Brain pericyte (primary cell): ENCODE results near the gene RCBTB2.
"Not testable (repeated sequence)": the region's sequence is repeated elsewhere in the genome, so short reads cannot be mapped to it uniquely, and the experiment has no call there.

ENCODE experiments used
- DNase-seq: peaks from one replicate; pipeline ENCODE4 v3.0.0-alpha.2; 2012; ENCODE audit warnings: low read depth, low spot score

Gene RCBTB2

DNA sequence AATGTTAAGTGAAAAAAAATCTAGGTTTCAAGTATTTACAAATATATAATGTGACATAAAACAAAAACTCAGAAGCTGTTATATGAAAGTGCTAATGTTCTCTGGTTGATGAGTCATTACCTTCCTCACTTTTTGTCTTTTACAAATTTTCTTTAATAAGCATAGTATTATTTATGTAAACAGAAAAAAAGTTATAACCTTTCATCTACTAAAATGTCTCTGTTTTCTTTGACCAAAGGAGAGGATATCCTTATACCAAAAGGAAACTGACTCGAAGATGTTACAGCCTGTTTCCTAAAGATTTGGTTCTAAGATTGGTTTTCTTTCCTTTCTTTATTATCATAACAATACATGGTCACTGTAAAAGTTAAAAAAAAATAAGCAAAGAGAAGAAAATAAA is 38.0 kb downstream of the RCBTB2 start:
- DNase-seq: no peak

GRCh38 chr13:48493851-48494250 is 39.0 kb downstream of the RCBTB2 start:
- no peak for DNase-seq

DNA sequence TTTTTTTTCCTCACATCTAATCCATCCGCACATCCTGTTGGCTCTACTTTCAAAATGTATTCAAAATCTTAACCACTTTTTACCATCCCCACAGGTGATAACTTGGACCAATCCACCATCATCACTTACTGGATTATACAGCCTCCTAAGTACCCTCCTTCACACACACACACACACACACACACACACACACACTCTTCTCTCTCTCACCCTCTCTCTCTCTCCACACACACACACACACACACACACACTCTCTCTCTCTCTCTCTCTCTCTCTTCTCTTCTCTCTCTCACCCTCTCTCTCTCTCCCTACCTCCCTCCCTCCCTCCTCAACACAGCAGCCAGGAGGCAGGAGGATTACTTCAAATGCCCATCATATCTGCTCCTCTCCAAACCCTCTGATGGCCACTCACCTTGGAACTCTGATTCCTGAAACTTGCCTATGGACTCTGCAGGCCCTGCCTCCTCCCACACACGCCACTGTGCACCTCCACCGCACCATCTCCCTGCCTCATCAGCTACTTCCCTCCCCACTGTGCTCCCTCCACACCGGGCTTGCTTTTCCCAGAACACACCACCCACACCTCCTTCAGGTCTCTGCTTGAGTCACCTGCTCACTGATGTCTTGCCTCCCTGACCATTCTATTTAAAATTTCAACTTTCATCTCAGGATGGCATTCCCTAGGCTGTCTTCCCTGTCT is 39.7 kb downstream of the RCBTB2 start:
- DNase-seq: no peak

DNA sequence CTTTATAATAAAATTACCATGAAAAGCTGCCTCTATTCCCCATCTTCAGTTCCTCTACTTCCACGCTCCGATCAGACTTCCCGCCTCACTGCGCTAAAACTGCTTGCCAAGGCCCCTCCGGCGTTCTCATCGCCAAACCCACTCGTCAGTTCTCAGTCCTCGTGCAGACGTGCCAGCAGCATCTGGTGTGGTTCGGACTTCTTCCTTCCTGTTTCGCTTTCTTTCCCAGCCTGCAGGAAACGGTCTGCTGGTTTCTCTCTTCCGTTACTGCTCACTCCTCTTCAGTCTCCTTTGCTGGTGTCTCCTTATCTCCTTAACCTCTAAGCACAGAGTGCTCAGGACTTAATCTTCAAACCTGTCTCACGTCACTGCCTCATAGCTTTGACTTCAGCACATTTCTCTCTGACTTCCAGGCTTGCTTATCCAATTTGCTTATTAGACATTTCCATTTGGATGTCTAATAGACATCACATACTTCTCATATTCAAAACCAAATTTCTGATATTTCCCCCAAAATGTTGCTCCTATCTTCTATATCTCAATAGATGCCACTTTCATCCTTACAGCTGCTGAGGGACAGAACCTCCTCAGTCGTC is 40.3 kb downstream of the RCBTB2 start:
- peak; percentile 47 for DNase-seq

- no peak for DNase-seq
Observed at GRCh38 chr13:48492096-48492440, 40.8 kb downstream of the RCBTB2 start.

- no peak for DNase-seq
Observed at GRCh38 chr13:48491423-48492095, 41.3 kb downstream of the RCBTB2 start.

- no peak for DNase-seq
Observed at GRCh38 chr13:48490241-48490640, 42.6 kb downstream of the RCBTB2 start.

DNA sequence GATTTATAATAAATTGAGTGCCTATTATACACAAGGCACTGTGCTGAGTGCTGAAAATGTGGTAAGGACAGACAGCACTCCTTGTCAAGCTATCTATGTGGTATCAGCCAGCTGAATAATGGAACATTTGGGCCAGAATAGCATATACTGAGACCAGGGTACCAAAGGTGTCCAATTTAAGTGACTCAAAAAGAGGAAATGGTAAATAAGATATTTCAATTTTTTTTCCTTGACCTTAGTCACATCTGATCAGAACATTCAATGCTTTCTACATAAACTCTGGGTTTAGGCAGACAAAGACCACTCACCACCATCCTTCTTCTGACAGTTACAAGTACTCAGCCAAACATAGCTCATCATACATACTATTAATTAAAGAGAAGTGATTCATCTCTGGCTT is 43.2 kb downstream of the RCBTB2 start:
- DNase-seq: no peak

- DNase-seq: no peak
Observed at GRCh38 chr13:48488995-48489394, 43.9 kb downstream of the RCBTB2 start.

DNA sequence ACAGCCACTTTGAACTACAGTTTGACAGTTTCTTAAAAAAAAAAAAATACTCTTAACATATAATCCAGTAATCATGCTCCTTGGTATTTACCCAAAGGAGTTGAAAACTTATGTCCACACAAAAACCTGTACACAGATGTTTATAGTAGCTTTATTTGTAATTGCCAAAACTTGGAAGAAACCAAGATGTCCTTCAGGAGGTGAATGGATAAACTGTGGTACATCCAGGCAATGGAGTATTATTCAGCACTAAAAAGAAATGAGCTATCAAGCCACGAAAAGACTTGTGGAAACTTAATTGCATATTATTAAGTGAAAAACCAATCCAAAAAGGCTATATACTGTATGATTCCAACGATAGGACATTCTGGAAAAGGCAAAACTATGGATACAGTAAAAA is 44.9 kb downstream of the RCBTB2 start:
- DNase-seq: no peak

DNA sequence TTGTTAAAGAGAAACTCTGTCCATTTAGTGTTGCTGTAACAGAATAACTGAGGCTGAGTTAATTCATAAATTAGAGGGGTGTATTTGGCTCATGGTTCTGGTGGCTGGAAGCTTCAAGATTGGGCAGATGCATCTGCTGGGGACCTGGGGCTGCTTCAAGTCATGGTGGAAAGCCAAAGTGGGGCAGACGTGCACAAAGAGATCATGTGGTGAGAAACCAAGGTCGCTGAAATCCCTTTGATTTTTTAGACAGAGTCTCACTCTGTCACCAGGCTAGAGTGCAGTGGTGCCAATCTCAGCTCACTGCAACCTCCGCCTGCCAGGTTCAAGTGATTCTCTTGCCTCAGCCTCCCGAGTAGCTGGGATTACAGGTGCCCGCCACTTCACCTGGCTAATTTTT is 46.0 kb downstream of the RCBTB2 start:
- no peak for DNase-seq

GRCh38 chr13:48486362-48486761 is 46.5 kb downstream of the RCBTB2 start:
- DNase-seq: no peak

- DNase-seq: no peak
Observed at GRCh38 chr13:48485432-48485831, 47.4 kb downstream of the RCBTB2 start.

- DNase-seq: no peak
Observed at GRCh38 chr13:48483575-48483974, 49.3 kb downstream of the RCBTB2 start.

DNA sequence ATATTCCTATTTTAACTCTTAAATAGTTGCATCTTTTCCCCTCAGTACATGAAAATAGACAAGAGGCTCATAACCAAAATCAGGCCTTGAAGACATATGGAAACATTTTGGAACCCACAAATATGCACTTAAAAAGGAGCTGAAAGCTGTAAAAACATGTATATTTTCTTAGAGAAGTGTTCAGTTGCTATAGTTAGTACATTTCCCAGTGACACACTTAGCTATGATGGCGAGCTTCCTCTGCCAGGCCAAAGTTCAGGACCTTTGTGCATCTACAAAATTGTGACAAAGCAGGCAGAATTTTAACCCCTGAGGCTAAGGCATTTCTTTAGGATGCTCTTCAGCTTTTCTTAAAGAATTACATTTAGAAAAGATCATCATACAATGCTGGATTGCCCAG is 54.5 kb downstream of the RCBTB2 start:
- peak; percentile 74 for DNase-seq

DNA sequence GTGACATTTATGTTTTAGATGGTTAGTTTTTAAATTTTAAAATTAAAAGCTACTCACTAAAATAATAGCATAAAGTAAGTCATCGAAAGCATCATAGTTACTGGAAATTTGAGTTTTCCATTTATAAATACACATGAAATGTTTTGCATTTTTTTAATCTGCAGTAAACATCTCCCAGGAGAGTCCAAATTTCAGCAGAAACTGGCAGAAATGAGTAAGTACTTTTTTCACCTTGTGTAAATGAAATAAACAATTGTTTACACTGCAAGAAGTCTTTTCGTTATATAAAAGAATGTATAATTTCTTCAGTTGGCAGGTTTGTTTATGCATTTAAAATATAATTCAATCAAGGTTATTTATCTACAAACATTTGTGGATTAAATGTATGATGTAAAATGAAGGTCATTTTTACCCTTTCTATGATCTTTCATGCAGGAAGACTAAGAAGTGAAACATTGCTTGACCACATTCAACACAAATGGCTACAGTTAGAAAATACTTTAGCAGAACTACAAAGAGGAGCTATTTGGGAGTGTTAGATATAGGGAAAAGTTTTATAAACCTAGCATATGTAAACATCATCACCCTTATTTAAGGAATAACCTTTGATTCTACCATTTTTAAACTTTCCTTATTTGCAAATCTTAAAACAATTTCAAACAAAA is 55.6 kb downstream of the RCBTB2 start:
- no peak for DNase-seq

GRCh38 chr13:48476686-48477085 is 56.2 kb downstream of the RCBTB2 start:
- DNase-seq: no peak

DNA sequence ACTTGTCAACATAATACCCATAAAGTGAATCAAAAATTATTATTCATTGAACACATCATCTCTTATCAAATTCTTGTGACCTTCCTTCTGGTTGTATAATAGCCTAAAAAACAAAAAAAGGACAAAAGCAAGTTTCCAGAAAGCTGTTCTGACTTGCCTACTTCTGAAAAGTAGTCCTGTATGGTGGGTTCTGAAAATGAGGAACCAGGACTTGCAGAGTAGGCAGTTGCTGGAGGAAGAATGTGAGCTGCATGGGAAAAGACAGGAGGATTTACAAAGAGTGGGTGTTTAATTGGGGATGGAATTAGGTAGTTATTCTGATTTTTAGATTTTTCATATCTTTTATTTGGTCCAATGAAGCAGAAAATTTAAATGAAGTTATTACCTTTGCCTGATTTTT is 56.7 kb downstream of the RCBTB2 start:
- DNase-seq: no peak

- DNase-seq: no peak
Observed at GRCh38 chr13:48475230-48475629, 57.6 kb downstream of the RCBTB2 start.

- DNase-seq: no peak
Observed at GRCh38 chr13:48457578-48458242, 75.2 kb downstream of the RCBTB2 start.

DNA sequence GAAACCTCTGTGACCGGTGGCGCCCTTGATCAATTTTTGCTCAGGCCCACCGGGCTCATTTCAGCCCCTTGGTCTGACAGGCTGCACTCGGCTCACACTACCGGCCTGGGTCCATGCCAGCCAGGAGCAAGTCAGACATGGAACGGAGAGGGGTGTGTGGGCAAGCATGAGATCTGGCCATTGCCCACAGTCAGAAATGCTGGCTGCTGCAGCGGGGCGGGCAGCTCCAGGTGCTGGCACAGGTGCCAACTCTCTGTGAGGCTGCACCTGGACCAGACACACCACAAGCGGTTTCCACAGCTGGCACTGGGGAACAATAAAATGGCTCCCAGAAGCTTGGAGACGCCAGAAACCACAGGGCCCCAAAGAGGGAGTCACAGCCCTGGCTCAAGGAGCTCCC is 76.3 kb downstream of the RCBTB2 start:
- DNase-seq: no peak

DNA sequence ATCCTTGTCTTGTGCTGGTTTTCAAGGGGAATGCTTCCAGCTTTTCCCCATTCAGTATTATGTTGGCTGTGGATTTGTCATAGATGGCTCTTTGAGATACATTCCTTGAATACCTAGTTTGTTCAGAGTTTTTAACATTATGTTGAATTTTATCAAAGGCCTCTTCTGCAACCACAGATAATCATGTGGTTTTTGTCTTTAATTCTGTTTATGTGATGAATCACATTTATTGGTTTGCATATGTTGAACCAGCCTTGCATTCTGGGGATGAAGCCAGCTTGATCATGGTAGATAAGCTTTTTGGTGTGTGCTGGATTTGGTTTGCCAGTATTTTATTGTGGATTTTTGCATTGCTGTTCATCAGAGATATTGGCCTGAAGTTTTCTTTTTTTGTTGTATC is 81.7 kb downstream of the RCBTB2 start:
- DNase-seq: not testable (repeated sequence)
